Spleen (tissue), 11 donors: ENCODE measurements around the gene ROR1. TPM values are rescaled to one million over a fixed set of nuclear protein-coding genes. Genes with fewer than 3 reads are reported as not detected.

Experiments used
- DNase-seq: peaks from one replicate; pipeline ENCODE4 v3.0.0-alpha.2; 2020
- H3K27ac ChIP-seq, 8 donors: fragments of 200-600 bp; sonication (generic) in 7 of 8; 1 replicate in 4 of 8; 2 replicates in 4 of 8; pipeline versions ENCODE4 v1.5.0 to v1.8.0; 2016 to 2021; ENCODE audit warnings: inconsistent platforms in 4 of 8, mild to moderate bottlenecking in 4 of 8, moderate library complexity in 1 of 8
- H3K27me3 ChIP-seq, 7 donors: fragments of 200-600 bp; sonication (generic) in 6 of 7; replicated peaks in 1 of 7; 1 replicate in 4 of 7; 2 replicates in 3 of 7; pipeline versions ENCODE4 v1.5.0 to v1.8.0; 2016 to 2021; ENCODE audit warnings: inconsistent platforms in 3 of 7, mild to moderate bottlenecking in 1 of 7
- H3K36me3 ChIP-seq, 6 donors: fragments of 200-600 bp; sonication (generic) in 5 of 6; 1 replicate in 4 of 6; 2 replicates in 2 of 6; pipeline versions ENCODE4 v1.5.0 to v1.8.0; 2016 to 2021; ENCODE audit warnings: inconsistent platforms in 2 of 6
- H3K4me1 ChIP-seq, 6 donors: fragments of 200-600 bp; sonication (generic) in 5 of 6; 1 replicate in 3 of 6; 2 replicates in 3 of 6; pipeline versions ENCODE4 v1.5.0 to v1.8.0; 2016 to 2021; ENCODE audit warnings: inconsistent platforms in 3 of 6
- H3K4me3 ChIP-seq, 8 donors: fragments of 200-600 bp; sonication (generic) in 7 of 8; 1 replicate in 4 of 8; 2 replicates in 4 of 8; pipeline versions ENCODE4 v1.5.0 to v1.8.0; 2016 to 2021; ENCODE audit warnings: inconsistent platforms in 4 of 8, mild to moderate bottlenecking in 4 of 8, moderate library complexity in 2 of 8
- H3K9me3 ChIP-seq, 8 donors: fragments of 200-600 bp; sonication (generic) in 7 of 8; 1 replicate in 4 of 8; 2 replicates in 4 of 8; pipeline versions ENCODE4 v1.5.0 to v1.8.0; 2016 to 2021; ENCODE audit warnings: inconsistent platforms in 4 of 8
- CTCF ChIP-seq, 11 experiments: fragments of 200-600 bp in 7 of 11; fragments of 450-650 bp in 4 of 11; sonication (generic) in 4 of 11; IDR thresholded peaks in 8 of 11; conservative IDR thresholded peaks in 3 of 11; 1 replicate in 7 of 11; 2 replicates in 4 of 11; pipeline versions ENCODE4 v1.4.0 to v1.8.0; 2016 to 2021; ENCODE audit warnings: antibody characterized with exemption in 11 of 11, inconsistent platforms in 4 of 11, mild to moderate bottlenecking in 1 of 11
- POLR2A ChIP-seq, 3 donors: fragments of 450-650 bp; IDR thresholded peaks; one replicate each; pipeline ENCODE4 v1.5.1; 2017; ENCODE audit warnings: antibody characterized with exemption in 3 of 3, mild to moderate bottlenecking in 1 of 3
- POLR2AphosphoS5 ChIP-seq, 3 donors: sonication (generic); formaldehyde crosslinking; IDR thresholded peaks; one replicate each; pipeline ENCODE4 v1.5.1; 2017; ENCODE audit warnings: antibody characterized with exemption in 3 of 3
- WGBS, 5 donors: extraction: QIAGEN DNeasy Blood & Tissue Kit in 3 of 5; methylation state at CpG; one replicate each; pipeline versions ENCODE4 v1.1.5 to v1.1.7; 2013 to 2018; 5-methylcytosine and 5-hydroxymethylcytosine counted together
- intact Hi-C: fragments of 100-400 bp; cut with DNase I; formaldehyde crosslinking; loops from one replicate; pipeline ENCODE4 v1.15.0; 2023; ENCODE audit warnings: low total_unique reads
- polyA plus RNA-seq, 3 donors: library from polyadenylated mRNA; stranded (reverse); fragments of 200-250 nt; gene quantifications; one replicate each; pipeline ENCODE4 v1.2.1, GENCODE V29; 2013
- total RNA-seq, 7 donors: library from RNA; depleted of rRNA in 3 of 7; stranded (reverse); fragments of >200 nt in 3 of 7; fragmentation: NEBNext Ultra II Directional in 4 of 7; extraction: Animal tissue kit (Norgen Biotek cat#: 25700) in 4 of 7; gene quantifications; one replicate each; pipeline versions ENCODE4 v1.1.0 to v1.2.1, GENCODE V29; 2016 to 2021
- donor health status: healthy with polysubstance abuse.
- donor health status: DM: no; HTN: no; CAD: no; lungs with moderate emphysema.
- donor health status: DM: no; HTN: no; CAD: no.
- donor health status: Bipolar disorder and iron deficiency.
- donor health status: healthy.
- donor health status: DM: no; HTN: no; CAD: no.
- donor health status: DM: yes; HTN: yes; CAD: no.

The ROR1 gene
- total and polyA plus RNA-seq, 10 donors = 0.43 to 12.3 (median 6.4) TPM

DNA sequence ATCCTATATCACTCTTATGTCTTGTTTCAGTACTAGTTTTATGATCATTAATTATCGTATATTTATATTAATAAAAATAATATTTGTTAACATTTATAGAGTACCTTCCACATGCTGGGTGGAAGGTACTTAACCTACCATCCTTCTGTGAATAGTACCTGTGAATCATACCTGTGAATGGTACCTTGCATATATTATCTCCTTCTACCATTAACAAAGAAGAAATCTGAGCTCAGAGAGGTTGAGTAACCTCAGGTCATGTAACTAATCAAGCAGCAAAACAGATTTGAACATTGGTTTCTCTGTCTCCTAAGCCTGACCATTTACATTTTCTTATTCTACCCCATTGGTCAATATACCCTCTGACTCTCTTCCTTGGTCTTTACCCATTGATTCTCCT lies 255.2 kb downstream of the ROR1 start:
- 92 to 100% (median 95%) methylated on average over 1 of the region's 1 CpG for WGBS, 5 donors
- no peak for TF ChIP-seq POLR2A (IDR thresholded peaks at IDR 0.05)
- TF ChIP-seq POLR2AphosphoS5 (IDR thresholded peaks at IDR 0.05) = no peak
- TF ChIP-seq CTCF (IDR thresholded peaks at IDR 0.05 in 8 of 11, conservative IDR thresholded peaks at IDR 0.05 in 3 of 11) = no peak
- no peaks in the 10 kb centered on the region for H3K36me3 ChIP-seq
- intact Hi-C loops = no loop called here
- no peak for DNase-seq
- no peaks in the 10 kb centered on the region for H3K4me1 ChIP-seq
- no peak overlapping the region for H3K4me3 ChIP-seq
- no peaks in the 10 kb centered on the region for H3K27me3 ChIP-seq
- peaks cover 0 to 19% (median 9%) of the 10 kb centered on the region in 8 donors for H3K9me3 ChIP-seq
- H3K27ac ChIP-seq = no peak overlapping the region

DNA sequence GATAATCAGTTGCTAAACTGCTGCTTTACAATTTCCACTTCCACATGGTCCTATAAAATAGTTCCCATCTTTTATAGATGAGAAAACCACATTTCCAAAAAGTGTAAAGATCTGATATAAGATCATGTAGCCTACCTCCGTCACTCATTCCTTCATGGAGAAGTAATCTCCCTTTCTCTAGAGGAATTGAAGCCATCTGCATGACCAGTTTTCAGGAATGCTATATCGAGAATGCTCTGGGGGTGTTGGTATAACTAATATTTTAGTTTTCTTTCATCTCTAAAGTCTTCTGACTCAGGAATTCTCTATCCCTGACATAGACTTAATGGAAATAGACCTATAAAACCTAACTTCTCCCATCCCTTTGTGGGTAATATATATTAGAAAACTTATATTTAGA lies 256.6 kb downstream of the ROR1 start:
- Histone ChIP-seq H3K9me3 (peaks cover 0 to 19% (median 9%) of the 10 kb centered on the region in 8 donors), H3K4me3 (no peak overlapping the region), H3K4me1 (no peaks in the 10 kb centered on the region), H3K36me3 (no peaks in the 10 kb centered on the region), H3K27me3 (no peaks in the 10 kb centered on the region), H3K27ac (no peak overlapping the region)
- TF ChIP-seq POLR2A (IDR thresholded peaks at IDR 0.05) (no peak), POLR2AphosphoS5 (IDR thresholded peaks at IDR 0.05) (no peak), CTCF (IDR thresholded peaks at IDR 0.05 in 8 of 11, conservative IDR thresholded peaks at IDR 0.05 in 3 of 11) (no peak)
- 88 to 94% (median 91%) methylated on average over 2 of the region's 2 CpGs for WGBS, 5 donors
- DNase-seq = no peak
- intact Hi-C loops = no loop called here

GRCh38 chr1:64031236-64031635 lies 257.4 kb downstream of the ROR1 start:
- Histone ChIP-seq H3K9me3 (peaks cover 0 to 19% (median 9%) of the 10 kb centered on the region in 8 donors), H3K4me3 (no peak overlapping the region), H3K36me3 (no peaks in the 10 kb centered on the region), H3K27ac (no peak overlapping the region), H3K4me1 (no peaks in the 10 kb centered on the region), H3K27me3 (no peaks in the 10 kb centered on the region)
- 58 to 91% (median 79%) methylated on average over 1 of the region's 1 CpG for WGBS, 5 donors
- no peak for TF ChIP-seq POLR2AphosphoS5 (IDR thresholded peaks at IDR 0.05)
- no peak for TF ChIP-seq CTCF (IDR thresholded peaks at IDR 0.05 in 8 of 11, conservative IDR thresholded peaks at IDR 0.05 in 3 of 11)
- no peak for TF ChIP-seq POLR2A (IDR thresholded peaks at IDR 0.05)
- intact Hi-C loops = no loop called here
- no peak for DNase-seq

- no peak for DNase-seq
- WGBS, 5 donors = 89 to 97% (median 89%) methylated on average over 3 of the region's 3 CpGs
- intact Hi-C loops = no loop called here
Observed at GRCh38 chr1:64033667-64034220, 259.9 kb downstream of the ROR1 start.

More at GRCh38 chr1:64033667-64034220, 259.9 kb downstream of the ROR1 start:
- peaks cover 0 to 5% (median 0%) of the 10 kb centered on the region in 8 donors for H3K9me3 ChIP-seq
- H3K4me3 ChIP-seq = no peak overlapping the region
- H3K27ac ChIP-seq = no peak overlapping the region
- no peaks in the 10 kb centered on the region for H3K27me3 ChIP-seq
- TF ChIP-seq POLR2A (IDR thresholded peaks at IDR 0.05) = no peak
- no peak for TF ChIP-seq POLR2AphosphoS5 (IDR thresholded peaks at IDR 0.05)
- no peak for TF ChIP-seq CTCF (IDR thresholded peaks at IDR 0.05 in 8 of 11, conservative IDR thresholded peaks at IDR 0.05 in 3 of 11)
- peaks cover 0 to 3% (median 0%) of the 10 kb centered on the region in 6 donors for H3K4me1 ChIP-seq
- no peaks in the 10 kb centered on the region for H3K36me3 ChIP-seq
